ENCODE measurements around the gene ARID3C.
A peak's percentile ranks its signal among the peaks of the same experiment; 100 is the strongest.

ARID3C gene

GRCh38 chr9:34611811-34612787 is 16.8 kb downstream of the ARID3C start, which contains the start of gene RPP25L (continued):
- TF ChIP-seq ZNF140 (tag by site-specific recombination; IDR thresholded peaks at IDR 0.05) (no peak), ZFP41 (tag by site-specific recombination; IDR thresholded peaks at IDR 0.05; ENCODE audit: borderline replicate concordance) (no peak), ZBTB11 (tag by site-specific recombination; conservative IDR thresholded peaks at IDR 0.05; ENCODE audit: low read depth) (0 out of 2 replicates have a peak, but pooled peaks have one; percentile 32), ZNF664 (tag by site-specific recombination; IDR thresholded peaks at IDR 0.05) (peak; percentile 61), ZNF214 (tag by site-specific recombination; IDR thresholded peaks at IDR 0.05; ENCODE audit: borderline replicate concordance) (no peak), ZNF423 (tag by site-specific recombination; IDR thresholded peaks at IDR 0.05) (peak; percentile 34; the same call in 1 of the 2 replicates), PRDM1 (tag by site-specific recombination; IDR thresholded peaks at IDR 0.05) (no peak), ZNF585B (tag by site-specific recombination; IDR thresholded peaks at IDR 0.05) (no peak), ZNF704 (tag by site-specific recombination; IDR thresholded peaks at IDR 0.05) (no peak), KLF8 (tag by site-specific recombination; IDR thresholded peaks at IDR 0.05) (peak; percentile 48), SP2 (tag by site-specific recombination; IDR thresholded peaks at IDR 0.05) (peak; percentile 86), ZNF549 (tag by site-specific recombination; IDR thresholded peaks at IDR 0.05) (no peak), PRDM6 (tag by site-specific recombination; IDR thresholded peaks at IDR 0.05) (no peak), ZNF133 (tag by site-specific recombination; IDR thresholded peaks at IDR 0.05) (no peak), MYNN (tag by site-specific recombination; IDR thresholded peaks at IDR 0.05; ENCODE audit: borderline replicate concordance) (no peak), ZFP69B (tag by site-specific recombination; IDR thresholded peaks at IDR 0.05) (no peak), ZEB2 (tag by site-specific recombination; IDR thresholded peaks at IDR 0.05) (no peak), PBX3 (CRISPR knock-in tag; IDR thresholded peaks at IDR 0.05) (no peak), ZNF776 (tag by site-specific recombination; IDR thresholded peaks at IDR 0.05; ENCODE audit: borderline replicate concordance) (no peak), ZNF138 (tag by site-specific recombination; IDR thresholded peaks at IDR 0.05; ENCODE audit: borderline replicate concordance) (no peak), ZFP37 (tag by site-specific recombination; IDR thresholded peaks at IDR 0.05) (no peak), ZBTB7A (tag by site-specific recombination; IDR thresholded peaks at IDR 0.05; ENCODE audit: low read depth) (no peak), ZBTB10 (tag by site-specific recombination; IDR thresholded peaks at IDR 0.05) (no peak), ZNF302 (tag by site-specific recombination; IDR thresholded peaks at IDR 0.05; ENCODE audit: low read depth) (no peak), ZNF404 (tag by site-specific recombination; IDR thresholded peaks at IDR 0.05) (no peak), GFI1B (tag by site-specific recombination; IDR thresholded peaks at IDR 0.05) (no peak), HIC1 (tag by site-specific recombination; IDR thresholded peaks at IDR 0.05) (no peak)
